ENCODE measurements around the gene OXT.

Gene OXT

DNA sequence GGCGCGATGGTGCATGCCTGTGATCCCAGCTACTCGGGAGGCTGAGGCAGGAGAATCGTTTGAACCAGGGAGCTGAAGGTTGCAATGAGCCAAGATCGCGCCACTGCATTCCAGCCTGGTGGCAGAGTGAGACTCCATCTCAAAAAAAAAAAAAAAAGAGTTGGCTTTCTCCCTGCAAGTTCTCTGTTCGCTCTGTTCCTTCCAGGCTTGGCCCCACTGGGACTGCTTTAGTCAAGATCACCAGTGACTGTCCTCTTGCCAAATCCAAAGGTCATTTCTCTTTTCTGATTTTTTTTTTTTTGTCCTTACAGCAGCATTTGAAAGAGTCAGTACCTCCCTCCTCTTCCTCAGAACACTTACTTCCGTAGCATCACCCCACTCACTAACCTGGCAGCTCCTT, 38.8 kb upstream of the OXT start:
- Histone ChIP-seq H2BK5ac (ENCODE audit: low read length) (no peak overlapping the region), H3K18ac (ENCODE audit: low read length) (no peak overlapping the region), H3K4me2 (ENCODE audit: low read length) (no peak overlapping the region), H3K9ac (ENCODE audit: low read length) (no peak overlapping the region), H4K8ac (ENCODE audit: low read depth, low read length) (no peak overlapping the region), H3K27me3 (ENCODE audit: insufficient read depth, low read length, poor library complexity) (no peaks in the 10 kb centered on the region), H3K4me1 (ENCODE audit: control insufficient read depth, low read depth, low read length) (no peaks in the 10 kb centered on the region), H2BK15ac (replicated peaks; ENCODE audit: low read depth) (no peak overlapping the region), H3K56ac (ENCODE audit: low read length) (no peak overlapping the region), H3K36me3 (ENCODE audit: control insufficient read depth, insufficient read depth, low read length) (peaks cover 8% of the 10 kb centered on the region), H3K79me1 (ENCODE audit: low read length) (no peaks in the 10 kb centered on the region), H2BK120ac (ENCODE audit: low read depth, low read length) (no peak overlapping the region), H4K5ac (ENCODE audit: low read length) (no peak overlapping the region), H2AK5ac (ENCODE audit: low read length) (no peak overlapping the region), H3K23ac (ENCODE audit: low read length) (no peak overlapping the region), H3K79me2 (ENCODE audit: control insufficient read depth, insufficient read depth, low read length) (no peaks in the 10 kb centered on the region), H3K27ac (ENCODE audit: low read depth, low read length) (no peak overlapping the region), H3K4me3 (ENCODE audit: low read length) (no peak overlapping the region), H3K4ac (ENCODE audit: low read depth, low read length) (no peak overlapping the region)
- no peak for DNase-seq
- no CpG with 5 or more reads among the region's 8 CpGs for WGBS (ENCODE audit: extremely low coverage, insufficient coverage, low lambda C conversion rate)

- Histone ChIP-seq H3K4me3 (ENCODE audit: low read length) (no peak overlapping the region), H3K4ac (ENCODE audit: low read depth, low read length) (no peak overlapping the region), H3K79me2 (ENCODE audit: control insufficient read depth, insufficient read depth, low read length) (no peaks in the 10 kb centered on the region), H3K27ac (ENCODE audit: low read depth, low read length) (no peak overlapping the region), H3K4me2 (ENCODE audit: low read length) (no peak overlapping the region), H3K27me3 (ENCODE audit: insufficient read depth, low read length, poor library complexity) (no peaks in the 10 kb centered on the region), H2BK5ac (ENCODE audit: low read length) (no peak overlapping the region), H2BK120ac (ENCODE audit: low read depth, low read length) (no peak overlapping the region), H2AK5ac (ENCODE audit: low read length) (no peak overlapping the region), H3K23ac (ENCODE audit: low read length) (no peak overlapping the region), H3K9ac (ENCODE audit: low read length) (no peak overlapping the region), H4K5ac (ENCODE audit: low read length) (no peak overlapping the region), H3K18ac (ENCODE audit: low read length) (no peak overlapping the region), H2BK15ac (replicated peaks; ENCODE audit: low read depth) (no peak overlapping the region), H3K56ac (ENCODE audit: low read length) (no peak overlapping the region), H3K79me1 (ENCODE audit: low read length) (no peaks in the 10 kb centered on the region), H4K8ac (ENCODE audit: low read depth, low read length) (no peak overlapping the region), H3K36me3 (ENCODE audit: control insufficient read depth, insufficient read depth, low read length) (peaks cover 5% of the 10 kb centered on the region), H3K4me1 (ENCODE audit: control insufficient read depth, low read depth, low read length) (peaks cover 2% of the 10 kb centered on the region)
- DNase-seq = no peak
- WGBS (ENCODE audit: extremely low coverage, insufficient coverage, low lambda C conversion rate) = no CpG with 5 or more reads among the region's 3 CpGs
Measured at GRCh38 chr20:3037654-3038053, 33.8 kb upstream of the OXT start.

GRCh38 chr20:3038454-3038853, 33.0 kb upstream of the OXT start:
- no peak overlapping the region for H3K18ac ChIP-seq (ENCODE audit: low read length)
- H3K56ac ChIP-seq (ENCODE audit: low read length) = peak overlapping the region; percentile 49
- no peak overlapping the region for H3K23ac ChIP-seq (ENCODE audit: low read length)
- H2BK120ac ChIP-seq (ENCODE audit: low read depth, low read length) = no peak overlapping the region
- no peak overlapping the region for H2AK5ac ChIP-seq (ENCODE audit: low read length)
- no peaks in the 10 kb centered on the region for H3K79me2 ChIP-seq (ENCODE audit: control insufficient read depth, insufficient read depth, low read length)
- H3K4me1 ChIP-seq (ENCODE audit: control insufficient read depth, low read depth, low read length) = peaks cover 2% of the 10 kb centered on the region
- no CpG with 5 or more reads among the region's 5 CpGs for WGBS (ENCODE audit: extremely low coverage, insufficient coverage, low lambda C conversion rate)
- H2BK15ac ChIP-seq (replicated peaks; ENCODE audit: low read depth) = no peak overlapping the region
- H4K8ac ChIP-seq (ENCODE audit: low read depth, low read length) = no peak overlapping the region
- DNase-seq = peak; percentile 42
- no peak overlapping the region for H3K4ac ChIP-seq (ENCODE audit: low read depth, low read length)
- no peak overlapping the region for H3K4me2 ChIP-seq (ENCODE audit: low read length)
- H3K79me1 ChIP-seq (ENCODE audit: low read length) = no peaks in the 10 kb centered on the region
- H3K36me3 ChIP-seq (ENCODE audit: control insufficient read depth, insufficient read depth, low read length) = peaks cover 5% of the 10 kb centered on the region
- H2BK5ac ChIP-seq (ENCODE audit: low read length) = no peak overlapping the region
- no peak overlapping the region for H3K4me3 ChIP-seq (ENCODE audit: low read length)
- H3K27ac ChIP-seq (ENCODE audit: low read depth, low read length) = peak overlapping the region; percentile 17
- H3K27me3 ChIP-seq (ENCODE audit: insufficient read depth, low read length, poor library complexity) = no peaks in the 10 kb centered on the region
- H4K5ac ChIP-seq (ENCODE audit: low read length) = no peak overlapping the region
- H3K9ac ChIP-seq (ENCODE audit: low read length) = no peak overlapping the region

DNA sequence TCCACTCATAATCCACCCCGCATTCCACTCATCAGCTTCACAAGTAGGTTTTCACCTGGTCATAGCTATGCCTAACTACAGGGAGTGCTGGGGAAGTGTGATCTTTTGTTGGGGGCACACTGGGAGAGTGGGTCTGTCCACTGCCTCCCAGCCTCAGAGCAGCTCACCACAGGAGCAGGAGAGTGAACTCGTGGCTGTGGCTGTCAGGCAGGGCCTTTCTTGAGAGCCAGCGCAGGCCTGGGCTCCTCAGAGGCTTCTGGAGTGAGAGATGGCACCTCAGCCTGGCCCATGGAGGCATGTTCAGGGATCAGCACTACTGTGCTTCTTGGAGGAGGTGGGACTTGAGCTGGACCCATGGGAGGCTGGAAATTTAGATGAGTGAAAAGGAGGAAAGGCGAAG, 32.0 kb upstream of the OXT start:
- H3K79me1 ChIP-seq (ENCODE audit: low read length) = no peaks in the 10 kb centered on the region
- no peak overlapping the region for H4K8ac ChIP-seq (ENCODE audit: low read depth, low read length)

DNA sequence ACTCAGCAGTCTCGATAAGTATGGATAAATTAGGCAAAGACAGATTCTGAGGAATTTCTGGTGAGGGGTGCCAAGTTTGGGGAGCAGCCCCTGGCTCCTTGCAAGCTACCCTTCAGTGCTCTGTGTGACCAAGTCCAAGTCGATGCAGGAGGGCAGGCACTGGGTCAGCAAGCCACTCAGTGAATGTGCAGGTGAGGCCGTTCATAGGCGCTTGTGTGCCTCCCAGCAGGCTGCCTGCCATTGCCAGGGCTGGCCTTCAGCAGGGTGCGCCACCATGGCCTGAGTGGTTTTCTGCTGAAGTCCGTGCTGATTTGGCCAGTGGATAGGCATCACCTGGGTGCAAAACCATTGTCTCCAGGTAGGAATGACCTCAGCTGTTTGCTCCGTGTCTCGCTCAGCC, 31.3 kb upstream of the OXT start:
- H3K36me3 ChIP-seq (ENCODE audit: control insufficient read depth, insufficient read depth, low read length) = peaks cover 5% of the 10 kb centered on the region
- no peak overlapping the region for H2BK5ac ChIP-seq (ENCODE audit: low read length)
- no peak overlapping the region for H4K5ac ChIP-seq (ENCODE audit: low read length)
- no peak overlapping the region for H3K4me2 ChIP-seq (ENCODE audit: low read length)
- H2BK15ac ChIP-seq (replicated peaks; ENCODE audit: low read depth) = no peak overlapping the region
- no peak overlapping the region for H3K18ac ChIP-seq (ENCODE audit: low read length)
- H4K8ac ChIP-seq (ENCODE audit: low read depth, low read length) = no peak overlapping the region
- no peak overlapping the region for H2AK5ac ChIP-seq (ENCODE audit: low read length)
- peaks cover 3% of the 10 kb centered on the region for H3K4me1 ChIP-seq (ENCODE audit: control insufficient read depth, low read depth, low read length)
- no peak overlapping the region for H2BK120ac ChIP-seq (ENCODE audit: low read depth, low read length)
- H3K4me3 ChIP-seq (ENCODE audit: low read length) = no peak overlapping the region
- H3K79me1 ChIP-seq (ENCODE audit: low read length) = no peaks in the 10 kb centered on the region
- no peaks in the 10 kb centered on the region for H3K27me3 ChIP-seq (ENCODE audit: insufficient read depth, low read length, poor library complexity)
- no peak for DNase-seq
- H3K4ac ChIP-seq (ENCODE audit: low read depth, low read length) = no peak overlapping the region
- no peak overlapping the region for H3K23ac ChIP-seq (ENCODE audit: low read length)
- H3K27ac ChIP-seq (ENCODE audit: low read depth, low read length) = no peak overlapping the region
- H3K56ac ChIP-seq (ENCODE audit: low read length) = no peak overlapping the region
- no CpG with 5 or more reads among the region's 8 CpGs for WGBS (ENCODE audit: extremely low coverage, insufficient coverage, low lambda C conversion rate)
- no peaks in the 10 kb centered on the region for H3K79me2 ChIP-seq (ENCODE audit: control insufficient read depth, insufficient read depth, low read length)
- H3K9ac ChIP-seq (ENCODE audit: low read length) = no peak overlapping the region

More for the DNA sequence above, 32.0 kb upstream of the OXT start:
- Histone ChIP-seq H3K9ac (ENCODE audit: low read length) (no peak overlapping the region), H2BK5ac (ENCODE audit: low read length) (no peak overlapping the region), H3K56ac (ENCODE audit: low read length) (no peak overlapping the region), H3K4ac (ENCODE audit: low read depth, low read length) (no peak overlapping the region), H3K4me3 (ENCODE audit: low read length) (no peak overlapping the region), H2BK120ac (ENCODE audit: low read depth, low read length) (no peak overlapping the region), H3K4me1 (ENCODE audit: control insufficient read depth, low read depth, low read length) (peaks cover 2% of the 10 kb centered on the region), H2BK15ac (replicated peaks; ENCODE audit: low read depth) (no peak overlapping the region), H2AK5ac (ENCODE audit: low read length) (no peak overlapping the region), H3K4me2 (ENCODE audit: low read length) (no peak overlapping the region), H3K27ac (ENCODE audit: low read depth, low read length) (no peak overlapping the region), H3K23ac (ENCODE audit: low read length) (no peak overlapping the region), H3K18ac (ENCODE audit: low read length) (no peak overlapping the region), H4K5ac (ENCODE audit: low read length) (no peak overlapping the region), H3K79me2 (ENCODE audit: control insufficient read depth, insufficient read depth, low read length) (no peaks in the 10 kb centered on the region), H3K36me3 (ENCODE audit: control insufficient read depth, insufficient read depth, low read length) (peaks cover 5% of the 10 kb centered on the region), H3K27me3 (ENCODE audit: insufficient read depth, low read length, poor library complexity) (no peaks in the 10 kb centered on the region)
- no peak for DNase-seq
- WGBS (ENCODE audit: extremely low coverage, insufficient coverage, low lambda C conversion rate) = no CpG with 5 or more reads among the region's 4 CpGs

DNA sequence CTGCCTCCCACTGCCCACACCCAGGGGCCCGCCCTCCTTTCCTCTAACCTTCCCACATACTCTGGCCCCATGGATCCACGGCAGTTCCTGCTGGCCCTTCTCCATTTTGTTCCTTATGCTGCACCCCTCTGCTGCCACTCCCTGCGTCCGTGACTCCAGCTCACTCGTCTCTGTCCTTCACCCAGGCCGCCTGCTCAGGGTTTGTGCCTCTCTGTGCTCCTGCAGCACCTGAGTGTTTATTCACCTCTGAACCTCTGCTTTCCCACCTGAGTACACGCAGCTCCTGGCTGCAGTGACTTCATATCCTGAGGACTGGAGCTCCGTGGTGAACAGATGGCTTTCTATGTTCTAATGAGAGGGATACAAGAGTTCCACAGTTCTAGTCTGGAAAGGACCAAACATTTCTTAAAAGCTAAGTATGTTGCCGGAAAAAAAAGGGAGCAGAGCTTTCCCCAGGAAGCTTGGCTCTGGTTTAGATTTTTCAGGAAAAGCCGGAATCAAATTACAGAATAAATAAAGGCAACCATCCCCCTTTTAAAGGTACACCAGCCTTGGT, 29.5 kb upstream of the OXT start:
- H3K79me2 ChIP-seq (ENCODE audit: control insufficient read depth, insufficient read depth, low read length) = peaks cover 6% of the 10 kb centered on the region
- H3K79me1 ChIP-seq (ENCODE audit: low read length) = peaks cover 4% of the 10 kb centered on the region
- no peaks in the 10 kb centered on the region for H3K27me3 ChIP-seq (ENCODE audit: insufficient read depth, low read length, poor library complexity)
- no peak for DNase-seq
- no peak overlapping the region for H3K23ac ChIP-seq (ENCODE audit: low read length)
- no peak overlapping the region for H2BK15ac ChIP-seq (replicated peaks; ENCODE audit: low read depth)
- H3K27ac ChIP-seq (ENCODE audit: low read depth, low read length) = no peak overlapping the region
- H3K36me3 ChIP-seq (ENCODE audit: control insufficient read depth, insufficient read depth, low read length) = no peaks in the 10 kb centered on the region
- no peak overlapping the region for H3K4ac ChIP-seq (ENCODE audit: low read depth, low read length)
- H3K4me3 ChIP-seq (ENCODE audit: low read length) = no peak overlapping the region
- H2BK120ac ChIP-seq (ENCODE audit: low read depth, low read length) = no peak overlapping the region
- no peak overlapping the region for H2AK5ac ChIP-seq (ENCODE audit: low read length)
- H3K4me2 ChIP-seq (ENCODE audit: low read length) = no peak overlapping the region
- peaks cover 3% of the 10 kb centered on the region for H3K4me1 ChIP-seq (ENCODE audit: control insufficient read depth, low read depth, low read length)
- no peak overlapping the region for H4K8ac ChIP-seq (ENCODE audit: low read depth, low read length)
- WGBS (ENCODE audit: extremely low coverage, insufficient coverage, low lambda C conversion rate) = no CpG with 5 or more reads among the region's 10 CpGs
- H4K5ac ChIP-seq (ENCODE audit: low read length) = no peak overlapping the region
- peak overlapping the region; percentile 15 for H3K9ac ChIP-seq (ENCODE audit: low read length)
- H3K18ac ChIP-seq (ENCODE audit: low read length) = no peak overlapping the region
- no peak overlapping the region for H2BK5ac ChIP-seq (ENCODE audit: low read length)
- H3K56ac ChIP-seq (ENCODE audit: low read length) = no peak overlapping the region
